ENCODE results near the gene PLXNA2.

The PLXNA2 gene

DNA sequence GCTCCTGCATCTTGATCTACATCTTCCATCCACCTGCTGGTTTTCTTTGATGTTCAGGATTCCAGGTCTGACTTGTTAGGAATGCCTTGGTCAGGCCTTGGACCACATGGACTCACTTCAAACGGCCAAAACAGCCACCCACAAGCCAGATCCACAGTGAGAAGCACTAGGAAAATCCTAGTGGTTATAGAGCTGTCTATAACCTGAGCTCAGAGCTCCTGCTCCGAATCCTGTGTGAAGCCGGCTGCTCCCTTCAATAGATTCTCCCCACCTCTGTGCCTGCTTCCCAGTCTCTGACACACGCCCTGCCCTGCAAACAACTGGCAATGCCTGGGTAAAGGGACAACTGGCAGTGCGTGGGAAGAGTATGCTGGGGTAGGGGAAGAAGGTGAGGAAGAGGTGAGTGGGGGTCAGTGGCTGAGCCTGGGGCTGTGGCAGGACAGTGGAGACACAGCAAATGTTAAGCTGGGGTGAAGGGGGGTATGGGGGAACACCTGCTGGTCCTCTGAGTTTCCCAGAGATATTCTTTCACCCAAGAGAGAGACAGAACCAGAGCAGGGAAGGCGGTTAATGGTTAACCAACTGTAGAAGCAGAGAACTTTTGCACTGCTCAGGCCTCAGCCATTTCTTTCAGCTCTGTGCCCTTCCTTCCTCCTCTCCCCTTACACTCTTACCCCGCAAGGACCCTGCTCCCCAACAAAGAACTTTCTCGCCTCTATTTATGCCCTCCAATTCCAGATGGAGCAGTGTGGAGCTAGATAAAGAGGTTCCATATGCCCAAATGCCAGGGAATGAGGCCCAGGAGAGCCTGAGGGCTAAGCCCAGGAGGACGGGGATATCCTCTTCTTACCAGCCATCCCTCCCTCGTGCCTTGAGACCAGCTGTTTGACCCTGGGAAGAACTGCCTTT is 4.5 kb downstream of the PLXNA2 start:
- DNase-seq (ENCODE audit: low spot score): no peak

DNA sequence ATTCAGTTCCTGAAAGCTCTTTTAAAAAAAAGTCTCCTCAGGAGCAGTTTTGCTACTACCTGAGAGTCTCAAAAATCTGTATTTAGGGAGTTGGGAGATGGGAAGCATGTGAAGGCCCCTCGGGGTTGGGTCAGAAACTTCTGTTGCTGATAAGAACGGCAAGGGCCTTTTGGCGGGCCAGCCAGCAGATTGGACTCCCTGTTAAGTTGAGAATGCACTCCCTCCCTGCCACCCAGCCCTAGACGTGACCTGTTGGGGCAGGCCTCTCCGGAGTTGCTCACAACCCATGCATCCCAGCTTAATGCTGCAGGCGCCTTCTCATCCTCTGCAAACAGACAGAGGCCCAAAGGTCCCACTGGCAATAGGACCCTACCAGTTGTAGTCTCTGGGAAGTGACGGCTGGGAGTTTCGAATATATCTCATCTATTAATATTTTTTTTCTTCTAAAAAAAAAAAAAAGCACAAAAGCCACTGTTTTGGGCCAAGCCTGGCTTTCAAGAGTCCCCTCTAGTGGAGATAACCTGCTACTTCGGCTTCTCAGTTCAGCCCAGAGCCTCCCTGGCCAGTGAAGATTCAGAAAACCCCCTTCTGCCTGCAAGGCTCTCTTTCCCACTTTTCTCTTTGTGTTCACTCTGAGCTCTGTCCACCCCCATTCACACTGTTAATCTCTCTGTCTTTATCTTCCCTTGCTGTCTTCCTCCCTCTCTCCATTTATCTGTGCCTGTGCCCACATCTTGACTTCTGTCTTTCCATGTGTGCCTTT is 5.3 kb downstream of the PLXNA2 start:
- DNase-seq (ENCODE audit: low spot score): no peak

DNA sequence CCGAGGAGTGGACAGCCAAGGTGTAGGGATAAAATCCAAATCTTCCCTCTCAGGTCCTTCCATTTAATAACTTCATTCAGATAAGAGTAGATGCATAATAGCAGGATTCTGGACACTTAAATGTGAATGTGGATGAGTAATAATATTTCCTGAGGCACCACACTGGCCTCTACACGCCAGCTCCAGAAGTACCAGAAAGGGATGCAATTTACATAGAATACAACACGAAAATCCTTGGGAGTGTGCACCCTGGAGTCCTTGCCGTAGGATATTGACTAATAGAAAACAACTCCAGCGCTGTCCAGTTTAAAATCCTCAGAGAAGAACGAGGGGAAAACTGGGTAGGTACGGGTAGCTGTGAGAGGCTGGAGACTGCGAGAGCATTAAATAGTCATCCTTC is 6.9 kb downstream of the PLXNA2 start:
- no peak for DNase-seq (ENCODE audit: low spot score)

DNA sequence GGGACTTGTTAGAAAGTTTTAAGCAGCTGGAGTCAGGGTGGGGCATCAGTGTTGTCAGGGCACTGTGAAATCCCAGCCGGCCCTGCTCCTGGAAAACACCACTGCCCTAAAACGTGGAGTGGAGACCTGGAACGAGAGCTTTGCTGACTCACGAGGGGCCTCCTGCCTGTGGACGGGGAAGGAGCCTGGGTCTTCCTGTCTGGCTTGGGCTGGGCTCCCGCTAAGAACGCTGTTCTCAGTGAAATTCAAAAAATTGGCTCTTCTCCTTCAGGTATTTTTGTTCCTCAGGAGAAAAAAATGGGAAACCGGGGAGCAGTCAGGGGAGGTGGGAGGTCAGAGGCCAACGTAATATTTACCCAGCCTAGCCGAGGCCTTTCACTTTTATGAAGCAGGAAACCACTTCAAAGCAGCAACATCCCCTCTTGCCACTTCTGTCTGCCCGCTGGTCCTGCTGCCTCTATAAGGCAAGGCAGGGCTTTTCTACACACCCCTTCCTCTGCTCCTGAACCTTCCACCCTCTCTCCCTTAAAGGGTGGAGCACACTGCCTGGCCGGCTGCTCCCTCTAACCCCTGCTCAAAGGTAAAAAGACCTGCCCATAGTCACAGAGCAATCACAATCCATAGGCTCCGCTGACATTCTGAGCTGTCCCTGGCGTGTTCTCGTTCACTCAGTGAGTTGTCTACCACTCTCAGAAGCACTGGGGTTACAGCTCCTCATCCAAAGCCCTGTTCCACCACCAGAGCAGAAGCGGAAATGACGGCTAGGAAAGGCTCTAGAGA is 8.0 kb downstream of the PLXNA2 start:
- DNase-seq (ENCODE audit: low spot score): no peak

DNA sequence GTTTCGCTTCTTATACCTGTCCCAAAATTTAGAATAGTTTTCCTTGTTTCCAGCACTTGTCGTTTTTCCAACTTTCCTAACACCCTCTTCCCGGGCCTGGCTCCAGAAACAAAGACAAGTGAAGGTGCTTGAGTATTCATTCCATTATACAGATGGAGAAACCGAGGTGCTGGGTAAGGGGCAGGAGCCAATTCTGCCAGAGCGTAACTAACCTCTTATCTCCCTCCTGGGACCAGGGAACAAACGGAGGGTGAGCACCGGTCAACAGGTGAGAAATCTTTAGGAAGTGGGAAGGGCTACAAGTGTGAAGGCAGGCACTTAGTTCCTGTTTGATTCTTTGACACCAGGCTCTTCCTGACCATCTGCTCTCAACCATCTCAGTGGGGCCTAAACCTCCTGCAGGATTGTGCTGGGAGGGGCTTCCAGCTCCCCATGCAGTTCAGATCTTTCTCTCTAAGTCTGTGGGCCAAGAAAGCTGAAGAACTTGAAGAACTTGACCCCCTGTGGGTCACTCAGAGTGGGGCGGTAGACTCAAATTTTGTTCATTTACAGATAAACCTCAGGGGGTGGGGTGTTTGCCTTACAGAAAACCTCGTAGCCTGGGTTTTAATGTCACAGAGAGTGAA is 8.7 kb downstream of the PLXNA2 start:
- no peak for DNase-seq (ENCODE audit: low spot score)

DNA sequence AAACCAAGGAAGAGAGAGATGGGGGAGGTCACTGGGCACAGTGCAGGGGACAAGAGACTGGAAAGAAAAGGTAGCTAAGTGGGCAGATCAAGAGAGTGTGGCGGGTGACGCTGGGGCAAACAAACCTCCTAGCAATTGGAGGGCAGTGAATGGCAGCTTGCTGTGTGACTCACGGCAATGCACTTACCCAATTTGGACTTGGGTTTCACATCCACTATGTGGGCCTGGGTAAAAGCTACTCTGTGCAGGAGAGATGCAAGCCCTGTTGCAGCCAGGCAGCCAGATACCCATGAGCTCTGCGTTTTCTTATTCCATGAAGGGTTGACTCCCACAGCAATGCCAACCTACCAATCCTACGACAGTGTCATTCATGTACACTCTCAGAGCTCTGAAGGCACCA is 9.5 kb downstream of the PLXNA2 start:
- DNase-seq (ENCODE audit: low spot score): no peak

DNA sequence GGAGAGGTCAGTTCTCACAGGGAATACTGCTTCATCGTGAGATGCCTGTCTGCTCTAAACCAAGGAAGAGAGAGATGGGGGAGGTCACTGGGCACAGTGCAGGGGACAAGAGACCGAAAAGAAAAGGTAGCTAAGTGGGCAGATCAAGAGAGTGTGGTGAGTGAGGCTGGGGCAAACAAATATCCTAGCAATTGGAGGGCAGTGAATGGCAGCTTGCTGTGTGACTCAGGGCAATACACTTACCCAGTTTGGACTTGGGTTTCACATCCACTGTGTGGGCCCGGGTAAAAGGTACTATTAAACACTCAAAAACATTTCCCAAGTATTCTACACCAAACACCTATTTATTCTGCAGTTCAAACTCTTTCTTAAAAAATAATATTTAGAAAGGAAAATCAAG is 10.2 kb downstream of the PLXNA2 start:
- DNase-seq (ENCODE audit: low spot score): no peak

DNA sequence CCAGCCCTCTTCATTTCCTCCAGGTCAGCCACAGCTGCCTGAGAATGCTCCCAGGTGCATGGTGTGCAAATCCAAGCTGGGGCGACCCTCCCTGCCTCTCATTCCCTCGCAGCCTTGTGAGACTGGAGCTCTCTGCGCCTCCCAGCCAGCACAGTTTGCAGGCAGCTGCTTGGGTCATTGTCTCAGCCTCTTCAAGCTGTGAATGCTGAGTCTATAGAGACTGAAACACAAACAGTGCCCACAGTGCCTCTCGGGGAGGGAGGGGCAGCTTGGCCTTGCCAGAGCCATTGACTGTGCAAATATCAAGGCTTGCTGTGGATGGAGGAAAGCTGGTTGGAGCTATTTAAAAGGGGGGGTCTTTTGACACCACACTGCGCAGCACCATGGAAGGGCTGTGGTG is 10.6 kb downstream of the PLXNA2 start:
- no peak for DNase-seq (ENCODE audit: low spot score)

DNA sequence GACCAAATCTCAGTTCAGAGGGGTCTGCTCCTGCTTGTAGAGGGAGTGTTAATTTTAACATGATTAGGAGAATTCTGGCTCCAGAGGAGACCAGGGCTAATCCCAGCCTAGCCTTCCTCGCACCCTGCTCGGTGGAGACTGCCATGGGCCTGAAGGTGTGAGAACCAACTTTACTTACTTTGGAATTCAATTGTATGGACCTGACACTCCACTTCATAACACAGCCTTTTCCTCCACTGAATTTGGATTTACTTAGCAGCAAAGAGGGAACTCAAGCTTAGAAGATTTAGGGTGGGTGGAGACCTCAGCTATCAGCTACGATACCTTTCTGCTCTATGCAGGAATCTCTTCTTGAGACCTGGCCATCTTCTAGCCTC is 11.5 kb downstream of the PLXNA2 start:
- DNase-seq (ENCODE audit: low spot score): no peak

DNA sequence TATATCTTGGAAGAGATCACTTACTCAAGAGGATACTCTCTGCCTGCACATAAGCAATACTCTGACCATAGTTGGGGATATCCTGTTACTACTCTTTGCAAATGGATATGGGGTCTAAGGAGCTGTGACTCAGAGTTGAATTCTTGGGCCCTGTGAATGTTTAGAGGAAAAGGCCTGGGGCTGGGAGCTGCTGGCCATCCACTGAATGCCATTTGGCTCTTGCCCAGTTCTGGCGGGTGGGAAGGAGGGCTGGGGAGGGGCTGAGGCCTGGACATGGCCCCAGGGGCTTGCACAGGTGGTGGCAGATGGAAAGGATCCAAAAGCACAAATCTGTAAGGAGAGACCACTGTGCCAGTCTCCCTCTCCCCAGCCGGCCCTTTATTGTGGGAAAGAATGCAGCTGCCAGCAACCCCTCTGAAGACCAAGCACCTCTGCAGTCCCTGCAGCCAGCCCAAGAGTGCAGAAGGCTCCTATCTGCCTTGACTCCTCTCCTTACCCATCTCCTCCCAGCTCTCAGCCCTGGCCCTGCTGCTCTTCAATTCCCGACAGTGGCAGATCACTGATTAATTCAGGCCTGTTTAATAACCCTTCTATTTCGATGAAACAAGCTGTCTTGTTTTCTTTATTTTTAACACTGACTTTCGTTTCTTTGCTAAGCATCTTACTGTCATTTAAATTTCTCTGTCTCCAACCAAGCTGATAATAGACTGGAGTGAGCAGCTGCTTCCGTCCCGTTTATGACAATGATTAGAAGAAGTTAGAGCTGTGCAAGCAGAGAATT is 12.1 kb downstream of the PLXNA2 start:
- no peak for DNase-seq (ENCODE audit: low spot score)

DNA sequence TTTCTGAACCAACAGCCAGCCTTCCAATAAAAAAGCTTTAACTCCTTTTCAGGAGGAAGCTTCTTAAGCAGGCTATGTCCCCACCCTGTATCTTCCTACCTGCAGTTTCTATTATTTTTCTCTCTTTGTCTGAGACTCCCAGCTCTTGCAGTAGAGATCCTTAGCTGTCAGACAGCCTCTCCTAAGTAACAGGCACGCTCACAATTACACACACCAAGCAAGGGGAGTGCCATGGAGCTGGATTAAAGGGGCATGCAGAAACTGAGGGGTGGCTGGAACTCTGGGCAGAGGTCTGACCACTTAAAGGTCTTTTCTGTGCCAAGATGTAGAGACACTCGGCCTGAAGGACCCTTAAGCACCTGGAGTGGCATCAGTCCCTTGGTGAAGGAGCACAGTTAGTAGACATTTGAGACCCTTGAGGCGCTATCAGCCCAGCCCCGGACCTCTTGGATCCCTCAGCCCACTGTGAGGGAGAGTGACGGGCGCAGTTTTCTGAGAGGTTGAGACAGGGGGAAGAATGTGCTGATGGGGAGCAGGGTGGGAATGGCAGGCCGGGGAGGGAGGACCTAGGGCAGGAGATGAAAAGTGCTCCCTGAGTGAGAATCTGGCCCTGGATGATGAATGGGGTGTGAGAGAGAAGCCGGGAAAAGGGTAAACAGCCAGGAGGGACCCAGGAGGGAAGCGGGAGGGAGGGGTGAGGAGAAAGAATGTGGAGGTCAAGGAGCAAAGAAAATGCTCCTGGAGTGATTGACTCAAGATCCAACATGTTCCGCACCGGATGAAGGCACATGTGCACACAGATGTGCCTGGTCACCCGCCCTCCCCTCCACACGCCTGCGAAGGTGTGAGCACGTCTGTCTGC is 13.3 kb downstream of the PLXNA2 start:
- no peak for DNase-seq (ENCODE audit: low spot score)

DNA sequence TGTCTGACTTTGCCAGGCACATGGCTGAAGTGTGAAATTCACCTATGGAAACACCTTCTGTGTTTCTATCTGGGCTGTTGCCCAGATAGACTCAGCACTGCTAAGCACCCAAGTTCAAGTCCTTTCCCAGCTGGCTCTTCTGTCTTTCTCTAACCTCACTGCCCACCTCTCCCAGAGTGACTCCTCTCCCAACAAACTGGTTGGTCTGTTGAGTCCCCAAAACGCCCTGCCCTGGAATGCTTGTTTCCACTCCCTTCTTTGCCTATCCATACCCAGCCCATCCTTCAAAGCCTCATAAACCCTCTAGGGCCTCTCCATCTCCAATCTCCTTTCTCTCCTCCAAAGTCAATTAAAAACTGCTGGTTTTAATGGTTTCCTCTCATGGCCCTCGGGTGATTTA is 15.6 kb downstream of the PLXNA2 start:
- DNase-seq (ENCODE audit: low spot score): no peak

DNA sequence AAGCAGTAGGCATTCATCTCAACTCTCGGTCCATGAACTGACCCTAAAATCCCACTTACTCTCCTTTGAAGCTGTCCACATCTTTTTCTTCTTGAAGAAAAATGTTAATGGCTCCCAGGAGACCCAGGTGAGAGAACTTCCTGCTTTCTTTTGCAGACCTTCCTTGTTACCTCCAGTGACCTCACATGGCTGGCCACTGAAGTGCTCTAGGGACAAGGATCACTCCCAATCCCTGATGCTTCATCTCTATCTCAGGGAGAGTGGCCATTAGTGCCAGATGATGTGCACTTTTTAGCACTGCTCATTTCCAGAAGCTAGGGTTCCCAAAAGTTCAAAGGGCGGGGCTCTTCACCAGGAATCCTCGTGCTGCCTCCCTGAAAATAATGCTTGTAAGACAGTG is 16.2 kb downstream of the PLXNA2 start:
- no peak for DNase-seq (ENCODE audit: low spot score)

DNA sequence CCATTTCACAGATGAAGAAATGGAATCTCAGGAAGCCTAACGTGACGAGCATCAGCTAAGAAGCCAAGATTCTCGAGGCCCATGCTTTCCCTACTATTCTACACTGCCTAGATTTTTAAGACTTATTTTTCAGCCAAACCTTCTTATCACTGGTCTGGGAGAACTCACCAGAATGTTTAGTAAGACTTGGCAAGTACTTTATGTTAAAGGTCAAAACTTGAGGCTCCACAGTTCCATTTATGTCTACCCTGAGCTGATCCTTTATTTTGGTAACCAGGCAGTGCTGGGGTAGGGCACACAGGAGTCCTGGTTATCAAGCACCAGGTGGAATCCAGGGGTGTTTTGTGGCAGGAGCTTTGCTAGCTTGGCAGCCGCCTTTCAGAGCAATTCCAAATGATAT is 16.8 kb downstream of the PLXNA2 start:
- DNase-seq (ENCODE audit: low spot score): no peak

DNA sequence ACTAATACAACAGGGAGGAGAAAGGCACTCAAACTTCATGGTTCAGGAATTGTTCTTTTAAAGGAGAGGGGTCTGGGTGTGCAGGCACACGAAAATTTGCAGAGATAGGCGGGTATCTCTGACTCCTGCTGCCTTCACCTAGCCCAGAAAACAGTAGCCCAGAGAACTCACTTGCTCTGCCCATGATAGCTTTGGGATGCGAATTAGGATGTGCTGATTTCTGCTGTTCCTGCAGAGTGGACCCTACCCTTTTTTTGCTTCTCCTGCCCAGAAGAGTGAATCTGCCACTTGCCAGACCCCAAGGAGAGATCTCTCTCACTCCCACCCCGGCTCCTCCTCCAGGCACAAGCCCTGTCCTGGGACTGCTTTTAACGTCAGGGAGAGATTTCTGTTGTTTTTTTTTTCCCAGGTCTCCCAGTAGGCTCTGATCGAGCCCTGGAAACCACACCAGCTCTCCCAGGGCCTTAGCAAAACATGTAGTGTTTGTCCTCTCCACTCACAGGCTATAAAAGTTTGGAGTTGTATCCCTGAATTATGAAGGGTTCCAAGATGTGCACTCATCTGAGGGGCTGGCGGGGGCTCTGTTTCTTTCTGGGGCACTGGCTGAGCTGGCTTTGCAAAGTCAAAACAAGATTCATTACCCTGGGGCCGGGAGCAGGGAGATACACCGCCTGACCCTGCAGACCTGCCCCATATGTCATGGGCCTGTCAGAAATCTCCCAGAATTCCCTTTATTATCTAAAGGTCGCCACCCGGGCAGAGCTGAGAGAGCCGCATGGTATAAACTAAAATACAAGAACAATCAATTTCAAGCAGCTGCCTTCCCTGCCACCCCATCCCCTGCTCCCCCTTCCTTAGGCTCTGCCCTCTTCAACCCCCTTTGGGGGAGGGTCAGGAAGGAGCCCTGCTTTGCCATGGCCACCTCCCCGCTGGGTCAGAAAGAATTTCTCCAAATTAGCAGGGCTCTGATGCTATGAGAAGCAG is 17.9 kb downstream of the PLXNA2 start:
- DNase-seq (ENCODE audit: low spot score): no peak

DNA sequence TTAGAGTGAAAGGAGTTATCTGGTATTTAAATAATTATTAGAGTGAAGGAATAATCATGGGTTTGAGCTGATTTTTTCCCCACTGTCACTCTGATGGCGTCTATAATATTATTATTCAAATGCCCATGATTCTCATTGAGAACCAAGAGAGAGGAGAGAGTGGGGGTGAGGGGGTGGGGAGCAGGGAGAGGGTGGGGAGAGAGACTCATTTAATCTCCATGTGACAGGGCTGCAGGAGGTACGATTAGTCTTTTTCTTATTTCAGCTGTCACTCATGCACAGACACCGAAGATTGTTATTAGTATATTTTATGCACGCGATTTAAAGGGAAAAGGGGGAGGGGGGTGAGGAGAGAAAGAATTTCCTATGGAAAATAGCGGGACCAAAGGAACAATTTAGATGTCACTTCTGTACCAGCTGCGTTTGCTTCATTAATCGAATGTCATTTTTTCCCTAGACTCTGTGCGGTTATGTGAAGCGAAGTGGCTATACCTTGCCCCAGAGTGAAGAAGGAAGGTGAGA is 19.9 kb downstream of the PLXNA2 start:
- no peak for DNase-seq (ENCODE audit: low spot score)

DNA sequence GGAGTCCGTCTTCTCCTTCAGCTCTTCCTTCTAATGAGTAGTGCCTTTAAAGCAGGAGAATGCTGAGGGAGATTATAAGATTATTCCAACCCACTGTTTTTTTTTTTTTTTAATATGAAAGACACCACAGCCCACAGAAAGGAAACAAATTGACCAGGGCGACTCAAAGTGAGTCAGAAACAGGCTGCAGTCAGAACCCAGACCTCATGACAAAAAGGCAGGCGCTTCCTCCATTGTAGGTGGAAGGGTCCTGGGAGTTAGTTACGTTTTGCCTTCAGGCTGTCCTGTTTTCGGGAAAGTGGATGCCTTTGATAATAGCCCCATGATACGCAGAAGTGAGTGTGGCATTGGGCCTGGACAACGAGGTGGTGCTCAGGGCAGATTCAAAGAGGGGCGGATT is 21.0 kb downstream of the PLXNA2 start:
- no peak for DNase-seq (ENCODE audit: low spot score)

DNA sequence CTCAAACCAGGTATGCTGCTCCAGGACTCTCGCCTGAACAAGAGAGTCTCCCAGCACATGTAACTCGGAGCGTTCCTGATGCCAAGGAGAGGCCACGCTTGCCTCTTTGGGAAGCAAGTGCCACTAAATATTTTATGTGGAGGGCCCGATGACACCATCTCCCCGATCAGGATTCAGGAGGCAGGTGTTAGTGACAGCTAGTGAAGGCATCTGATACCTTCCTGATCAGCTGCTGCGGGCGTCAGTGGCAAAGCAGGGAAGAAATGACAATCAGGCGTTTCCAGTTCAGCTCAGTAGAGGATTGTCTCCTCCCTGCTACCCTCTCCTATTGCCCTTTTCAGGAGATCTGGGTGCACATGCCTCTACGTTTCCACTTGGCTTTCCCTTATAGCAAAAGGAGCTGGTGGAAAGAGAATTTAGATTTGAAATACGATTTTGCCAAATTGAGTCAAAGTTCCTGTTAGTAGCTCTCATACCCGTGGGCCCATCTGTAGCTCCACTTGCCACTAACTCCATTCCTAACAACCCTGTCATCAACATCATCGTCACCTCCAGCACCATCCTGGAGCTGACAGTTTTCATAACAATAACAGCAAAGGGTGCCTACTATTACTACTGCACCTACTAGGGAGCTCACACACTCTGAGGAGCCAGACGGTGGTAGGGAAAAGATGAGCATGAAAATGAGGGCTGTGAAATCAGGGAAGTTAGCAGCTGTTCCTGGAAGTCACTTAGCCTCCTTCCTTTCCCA is 21.6 kb downstream of the PLXNA2 start:
- DNase-seq (ENCODE audit: low spot score): no peak
